Upper lobe of left lung (tissue), 6 donors: Measurements from ENCODE around the gene MSL1. TPM values are rescaled to one million over a fixed set of nuclear protein-coding genes. Genes with fewer than 3 reads are reported as not detected.

Experiments
- ATAC-seq, 2 donors: fragments of 200-7000 bp; cut with Tn5 transposase; one replicate each; pipeline ENCODE4 v1.9.1; 2022; ENCODE audit warnings: mild to moderate bottlenecking in 2 of 2, moderate library complexity in 2 of 2; ENCODE audit not compliant: low FRiP score in 2 of 2
- DNase-seq, 2 donors: peaks; one replicate each; pipeline ENCODE4 v3.0.0-alpha.2; 2019 to 2020
- H3K27ac ChIP-seq, 4 donors: fragments of 200-600 bp; sonication (generic); one replicate each; pipeline ENCODE4 v1.5.1; 2016 to 2019
- H3K27me3 ChIP-seq, 4 donors: fragments of 200-600 bp; sonication (generic); one replicate each; pipeline ENCODE4 v1.5.1; 2017 to 2019
- H3K36me3 ChIP-seq, 4 donors: fragments of 200-600 bp; sonication (generic); one replicate each; pipeline ENCODE4 v1.5.1; 2016 to 2019
- H3K4me1 ChIP-seq, 4 donors: fragments of 200-600 bp; sonication (generic); one replicate each; pipeline ENCODE4 v1.5.1; 2018 to 2019
- H3K4me3 ChIP-seq, 4 donors: fragments of 200-600 bp; sonication (generic); one replicate each; pipeline ENCODE4 v1.5.1; 2017 to 2019; ENCODE audit warnings: mild to moderate bottlenecking in 2 of 4, moderate library complexity in 1 of 4
- H3K9me3 ChIP-seq, 4 donors: fragments of 200-600 bp; sonication (generic); one replicate each; pipeline ENCODE4 v1.5.1; 2018 to 2019
- EP300 ChIP-seq, 4 donors: sonication (generic); formaldehyde crosslinking; IDR thresholded peaks; one replicate each; pipeline ENCODE4 v1.5.1; 2017; ENCODE audit warnings: antibody characterized with exemption in 4 of 4, control low read depth in 2 of 4
- POLR2A ChIP-seq, 4 donors: fragments of 450-650 bp; IDR thresholded peaks; one replicate each; pipeline ENCODE4 v1.5.1; 2016 to 2017; ENCODE audit warnings: antibody characterized with exemption in 4 of 4, mild to moderate bottlenecking in 2 of 4
- POLR2AphosphoS5 ChIP-seq, 2 donors: sonication (generic); formaldehyde crosslinking; IDR thresholded peaks; one replicate each; pipeline ENCODE4 v1.5.1; 2017; ENCODE audit warnings: antibody characterized with exemption in 2 of 2
- WGBS, 2 donors: methylation state at CpG; one replicate each; pipeline ENCODE4 v1.1.5; 2017 to 2018; 5-methylcytosine and 5-hydroxymethylcytosine counted together
- total RNA-seq, 6 donors: library from RNA; depleted of rRNA in 4 of 6; stranded (reverse); fragments of >200 nt in 4 of 6; gene quantifications; one replicate each; pipeline versions ENCODE4 v1.1.0 to v1.2.1, GENCODE V29; 2016 to 2021
- TF ChIP-seq, protein P1 (sequence below), 6 experiments: fragments of 450-650 bp in 4 of 6; fragments of 200-600 bp in 2 of 6; sonication (generic) in 2 of 6; IDR thresholded peaks; one replicate each; pipeline ENCODE4 v1.5.1; 2016 to 2019; ENCODE audit warnings: antibody characterized with exemption in 6 of 6
- donor health status: DM: no; HTN: no; CAD: no; lungs with moderate emphysema.
- donor health status: DM: no; HTN: yes; CAD: no; lungs with severe emphysema.

The MSL1 gene
- total RNA-seq, 6 donors from 2014 or later: 57.6 to 240 (median 97.0) TPM

DNA sequence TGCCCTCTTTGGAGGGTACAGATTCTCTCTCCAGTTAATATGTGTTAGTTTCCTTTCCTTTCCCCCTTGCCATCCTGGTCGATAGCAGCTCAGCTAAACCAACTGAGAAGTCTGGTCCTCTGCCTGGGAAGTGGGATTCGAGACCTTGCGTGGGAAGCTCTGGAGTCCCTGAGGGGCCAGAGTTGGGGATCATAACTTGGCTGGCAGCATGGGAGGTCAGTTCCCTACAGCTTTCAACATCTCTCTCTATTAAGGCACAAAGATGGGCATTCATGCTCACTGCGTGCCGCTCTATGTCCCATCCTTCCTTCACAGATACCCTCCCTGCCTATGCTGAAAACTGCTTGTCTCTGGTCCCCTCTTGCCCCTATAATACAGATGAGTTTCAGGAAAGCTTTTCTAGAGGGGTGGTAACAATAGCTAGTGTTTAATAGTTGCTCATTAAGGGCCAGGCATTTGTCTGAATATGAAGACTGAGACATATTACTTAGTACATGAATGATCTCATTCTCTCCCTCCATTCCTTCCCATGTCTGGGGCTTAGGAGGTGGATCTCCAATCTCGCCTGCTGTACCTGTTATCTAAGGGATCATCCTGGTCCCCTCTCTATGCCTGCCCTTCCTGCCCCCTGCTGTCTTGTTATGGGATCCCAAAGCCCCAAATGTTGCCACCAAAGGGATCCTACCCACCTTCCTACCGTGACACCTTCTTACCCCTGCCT is 48.2 kb upstream of the MSL1 start:
- H3K4me1 ChIP-seq: peaks cover 79 to 88% (median 86%) of the 10 kb centered on the region in 4 donors
- no peak overlapping the region for H3K4me3 ChIP-seq
- H3K9me3 ChIP-seq: no peaks in the 10 kb centered on the region
- H3K27ac ChIP-seq: peak overlapping the region; percentile 86 to 94 (median 90)
- WGBS, 2 donors: 88 to 91% methylated on average over 7 of the region's 7 CpGs
- TF ChIP-seq EP300 (IDR thresholded peaks at IDR 0.05): no peak
- TF ChIP-seq, protein P1, sequence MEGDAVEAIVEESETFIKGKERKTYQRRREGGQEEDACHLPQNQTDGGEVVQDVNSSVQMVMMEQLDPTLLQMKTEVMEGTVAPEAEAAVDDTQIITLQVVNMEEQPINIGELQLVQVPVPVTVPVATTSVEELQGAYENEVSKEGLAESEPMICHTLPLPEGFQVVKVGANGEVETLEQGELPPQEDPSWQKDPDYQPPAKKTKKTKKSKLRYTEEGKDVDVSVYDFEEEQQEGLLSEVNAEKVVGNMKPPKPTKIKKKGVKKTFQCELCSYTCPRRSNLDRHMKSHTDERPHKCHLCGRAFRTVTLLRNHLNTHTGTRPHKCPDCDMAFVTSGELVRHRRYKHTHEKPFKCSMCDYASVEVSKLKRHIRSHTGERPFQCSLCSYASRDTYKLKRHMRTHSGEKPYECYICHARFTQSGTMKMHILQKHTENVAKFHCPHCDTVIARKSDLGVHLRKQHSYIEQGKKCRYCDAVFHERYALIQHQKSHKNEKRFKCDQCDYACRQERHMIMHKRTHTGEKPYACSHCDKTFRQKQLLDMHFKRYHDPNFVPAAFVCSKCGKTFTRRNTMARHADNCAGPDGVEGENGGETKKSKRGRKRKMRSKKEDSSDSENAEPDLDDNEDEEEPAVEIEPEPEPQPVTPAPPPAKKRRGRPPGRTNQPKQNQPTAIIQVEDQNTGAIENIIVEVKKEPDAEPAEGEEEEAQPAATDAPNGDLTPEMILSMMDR (IDR thresholded peaks at IDR 0.05): no peak
- no peak for DNase-seq
- H3K36me3 ChIP-seq: peaks cover 0 to 21% (median 5%) of the 10 kb centered on the region in 4 donors
- no peaks in the 10 kb centered on the region for H3K27me3 ChIP-seq
- ATAC-seq: no peak

DNA sequence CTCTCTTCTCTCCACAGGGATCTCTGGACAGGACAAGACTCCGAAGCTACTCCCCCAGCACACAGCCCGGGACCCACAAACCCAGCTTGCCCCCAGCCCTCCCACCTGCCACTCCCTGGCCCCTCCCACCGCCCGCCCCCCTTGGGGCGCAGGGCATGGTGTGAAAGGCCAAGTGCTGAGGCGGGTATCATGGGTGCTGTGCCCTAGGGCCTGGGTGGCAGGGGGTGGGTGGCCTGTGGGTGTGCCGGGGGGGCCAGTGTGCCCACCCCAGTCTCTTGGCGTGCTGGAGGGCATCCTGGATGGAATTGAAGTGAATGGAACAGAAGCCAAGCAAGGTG is 47.6 kb upstream of the MSL1 start:
- DNase-seq (peak in 1 of 2 donors; percentile 82), ATAC-seq (no peak)
- Histone ChIP-seq H3K27ac (peak overlapping the region; percentile 86 to 94 (median 90)), H3K4me3 (no peak overlapping the region), H3K27me3 (no peaks in the 10 kb centered on the region), H3K36me3 (peaks cover 0 to 26% (median 7%) of the 10 kb centered on the region in 4 donors), H3K4me1 (peaks cover 74 to 82% (median 80%) of the 10 kb centered on the region in 4 donors), H3K9me3 (no peaks in the 10 kb centered on the region)
- TF ChIP-seq POLR2AphosphoS5 (IDR thresholded peaks at IDR 0.05) (no peak), EP300 (IDR thresholded peaks at IDR 0.05) (no peak), POLR2A (IDR thresholded peaks at IDR 0.05) (no peak)
- TF ChIP-seq, protein P1 (IDR thresholded peaks at IDR 0.05): no peak
- 74 to 83% methylated on average over 7 to 8 of the region's 8 CpGs for WGBS, 2 donors

DNA sequence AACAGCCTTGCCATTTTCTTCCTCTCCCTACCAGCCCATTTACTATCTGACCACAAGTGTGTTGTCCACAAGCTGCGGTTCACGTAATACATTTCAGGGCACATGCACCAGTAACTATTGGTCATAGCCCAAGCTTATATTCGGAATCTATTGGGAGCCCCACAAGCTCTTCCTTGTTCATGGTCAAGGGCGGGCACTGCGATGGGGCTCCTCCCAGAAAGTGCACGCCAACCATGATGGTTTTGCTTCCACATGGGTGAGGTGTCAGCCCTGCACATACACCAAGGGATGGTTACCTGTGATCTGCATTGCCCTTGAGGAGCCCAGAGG is 46.9 kb upstream of the MSL1 start:
- DNase-seq (no peak), ATAC-seq (peak in 1 of 2 donors; percentile 20)
- peak overlapping the region; percentile 86 to 94 (median 90) for H3K27ac ChIP-seq
- no peak for TF ChIP-seq POLR2AphosphoS5 (IDR thresholded peaks at IDR 0.05)
- TF ChIP-seq, protein P1 (IDR thresholded peaks at IDR 0.05): no peak
- no peak for TF ChIP-seq EP300 (IDR thresholded peaks at IDR 0.05)
- TF ChIP-seq POLR2A (IDR thresholded peaks at IDR 0.05): no peak
- H3K27me3 ChIP-seq: no peaks in the 10 kb centered on the region
- H3K36me3 ChIP-seq: peaks cover 0 to 32% (median 7%) of the 10 kb centered on the region in 4 donors
- WGBS, 2 donors: 51 to 55% methylated on average over 5 to 6 of the region's 6 CpGs
- H3K9me3 ChIP-seq: no peaks in the 10 kb centered on the region
- H3K4me1 ChIP-seq: peaks cover 67 to 76% (median 73%) of the 10 kb centered on the region in 4 donors
- peak overlapping the region in 2 of 4 donors; percentile 8 to 19 for H3K4me3 ChIP-seq

GRCh38 chr17:40075201-40075941 is 46.4 kb upstream of the MSL1 start:
- H3K27ac ChIP-seq: peak overlapping the region; percentile 86 to 94 (median 90)
- no peaks in the 10 kb centered on the region for H3K9me3 ChIP-seq
- DNase-seq (peak in 1 of 2 donors; percentile 93), ATAC-seq (peak; percentile 81 to 87)
- peaks cover 0 to 33% (median 9%) of the 10 kb centered on the region in 4 donors for H3K36me3 ChIP-seq
- H3K27me3 ChIP-seq: no peaks in the 10 kb centered on the region
- WGBS, 2 donors: 0 to 5% methylated on average over 2 to 11 of the region's 11 CpGs
- H3K4me3 ChIP-seq: peak overlapping the region in 2 of 4 donors; percentile 8 to 19
- TF ChIP-seq POLR2AphosphoS5 (IDR thresholded peaks at IDR 0.05) (peak in 1 of 2 donors; percentile 28), EP300 (IDR thresholded peaks at IDR 0.05) (peak in 2 of 4 donors; percentile 47 to 81), POLR2A (IDR thresholded peaks at IDR 0.05) (peak in 1 of 4 donors; percentile 15)
- TF ChIP-seq, protein P1 (IDR thresholded peaks at IDR 0.05): peak; percentile 91 to 95 (median 92)
- H3K4me1 ChIP-seq: peaks cover 62 to 70% (median 68%) of the 10 kb centered on the region in 4 donors
